ENCODE results near the gene TNFRSF19.

- TF ChIP-seq CTCF (IDR thresholded peaks at IDR 0.05; ENCODE audit: insufficient read depth, low read length) = no peak
- TF ChIP-seq REST (IDR thresholded peaks at IDR 0.05; ENCODE audit: insufficient replicate concordance, low read depth) = no peak
Measured at GRCh38 chr13:23612182-23612581, 42.0 kb downstream of the TNFRSF19 start.
